ENCODE measurements around the gene PRLR. TPM values are rescaled to one million over a fixed set of nuclear protein-coding genes. Genes with fewer than 3 reads are reported as not detected.

PRLR gene
- total and polyA plus RNA-seq, 2 experiments from 2014 or later, result 0.31 to 2.2 TPM

GRCh38 chr5:35026280-35026840 lies 203.9 kb downstream of the PRLR start:
- ATAC-seq (no peak), DNase-seq (ENCODE audit: low spot score) (no peak)
- no peak overlapping the region for H3K27ac Mint-ChIP-seq
- H3K4me3 Mint-ChIP-seq, result no peak overlapping the region
- no peaks in the 10 kb centered on the region for H3K36me3 Mint-ChIP-seq (ENCODE audit: low read depth)
- Histone ChIP-seq H3K4me2 (no peak overlapping the region), H3K27me3 (ENCODE audit: insufficient read depth) (no peaks in the 10 kb centered on the region), H2AFZ (no peak overlapping the region), H3K79me2 (replicated peaks; ENCODE audit: insufficient read depth) (no peaks in the 10 kb centered on the region), H4K20me1 (replicated peaks; ENCODE audit: insufficient read depth) (no peaks in the 10 kb centered on the region), H3K36me3 (ENCODE audit: insufficient read depth) (no peaks in the 10 kb centered on the region), H3K4me3 (no peak overlapping the region), H3K4me1 (ENCODE audit: insufficient read depth) (no peaks in the 10 kb centered on the region), H3F3A (replicated peaks; ENCODE audit: low read depth) (no peaks in the 10 kb centered on the region), H3K9me2 (ENCODE audit: insufficient read depth) (no peaks in the 10 kb centered on the region; the same call in 1 of the 2 replicates), H3K27ac (ENCODE audit: low read depth) (no peak overlapping the region)
- no peak for TF ChIP-seq CREB1 (CRISPR knock-in tag; IDR thresholded peaks at IDR 0.05; ENCODE audit: low read depth)
- TF ChIP-seq ZNF462 (CRISPR knock-in tag; IDR thresholded peaks at IDR 0.05), result no peak
- no peak for TF ChIP-seq ETS1 (IDR thresholded peaks at IDR 0.05)
- TF ChIP-seq ZNF331 (CRISPR knock-in tag; IDR thresholded peaks at IDR 0.05; ENCODE audit: low read depth), result no peak
- TF ChIP-seq EZH2phosphoT487 (IDR thresholded peaks at IDR 0.05; ENCODE audit: unreplicated experiment), result no peak
- TF ChIP-seq EZH2 (IDR thresholded peaks at IDR 0.05; ENCODE audit: low read depth, unreplicated experiment), result no peak
- no peak for TF ChIP-seq NANOG (IDR thresholded peaks at IDR 0.05; ENCODE audit: borderline replicate concordance)
- TF ChIP-seq, protein P1, sequence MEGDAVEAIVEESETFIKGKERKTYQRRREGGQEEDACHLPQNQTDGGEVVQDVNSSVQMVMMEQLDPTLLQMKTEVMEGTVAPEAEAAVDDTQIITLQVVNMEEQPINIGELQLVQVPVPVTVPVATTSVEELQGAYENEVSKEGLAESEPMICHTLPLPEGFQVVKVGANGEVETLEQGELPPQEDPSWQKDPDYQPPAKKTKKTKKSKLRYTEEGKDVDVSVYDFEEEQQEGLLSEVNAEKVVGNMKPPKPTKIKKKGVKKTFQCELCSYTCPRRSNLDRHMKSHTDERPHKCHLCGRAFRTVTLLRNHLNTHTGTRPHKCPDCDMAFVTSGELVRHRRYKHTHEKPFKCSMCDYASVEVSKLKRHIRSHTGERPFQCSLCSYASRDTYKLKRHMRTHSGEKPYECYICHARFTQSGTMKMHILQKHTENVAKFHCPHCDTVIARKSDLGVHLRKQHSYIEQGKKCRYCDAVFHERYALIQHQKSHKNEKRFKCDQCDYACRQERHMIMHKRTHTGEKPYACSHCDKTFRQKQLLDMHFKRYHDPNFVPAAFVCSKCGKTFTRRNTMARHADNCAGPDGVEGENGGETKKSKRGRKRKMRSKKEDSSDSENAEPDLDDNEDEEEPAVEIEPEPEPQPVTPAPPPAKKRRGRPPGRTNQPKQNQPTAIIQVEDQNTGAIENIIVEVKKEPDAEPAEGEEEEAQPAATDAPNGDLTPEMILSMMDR (conservative IDR thresholded peaks at IDR 0.05; ENCODE audit: low read depth in 2 of 2), result no peak
- TF ChIP-seq, protein P2, sequence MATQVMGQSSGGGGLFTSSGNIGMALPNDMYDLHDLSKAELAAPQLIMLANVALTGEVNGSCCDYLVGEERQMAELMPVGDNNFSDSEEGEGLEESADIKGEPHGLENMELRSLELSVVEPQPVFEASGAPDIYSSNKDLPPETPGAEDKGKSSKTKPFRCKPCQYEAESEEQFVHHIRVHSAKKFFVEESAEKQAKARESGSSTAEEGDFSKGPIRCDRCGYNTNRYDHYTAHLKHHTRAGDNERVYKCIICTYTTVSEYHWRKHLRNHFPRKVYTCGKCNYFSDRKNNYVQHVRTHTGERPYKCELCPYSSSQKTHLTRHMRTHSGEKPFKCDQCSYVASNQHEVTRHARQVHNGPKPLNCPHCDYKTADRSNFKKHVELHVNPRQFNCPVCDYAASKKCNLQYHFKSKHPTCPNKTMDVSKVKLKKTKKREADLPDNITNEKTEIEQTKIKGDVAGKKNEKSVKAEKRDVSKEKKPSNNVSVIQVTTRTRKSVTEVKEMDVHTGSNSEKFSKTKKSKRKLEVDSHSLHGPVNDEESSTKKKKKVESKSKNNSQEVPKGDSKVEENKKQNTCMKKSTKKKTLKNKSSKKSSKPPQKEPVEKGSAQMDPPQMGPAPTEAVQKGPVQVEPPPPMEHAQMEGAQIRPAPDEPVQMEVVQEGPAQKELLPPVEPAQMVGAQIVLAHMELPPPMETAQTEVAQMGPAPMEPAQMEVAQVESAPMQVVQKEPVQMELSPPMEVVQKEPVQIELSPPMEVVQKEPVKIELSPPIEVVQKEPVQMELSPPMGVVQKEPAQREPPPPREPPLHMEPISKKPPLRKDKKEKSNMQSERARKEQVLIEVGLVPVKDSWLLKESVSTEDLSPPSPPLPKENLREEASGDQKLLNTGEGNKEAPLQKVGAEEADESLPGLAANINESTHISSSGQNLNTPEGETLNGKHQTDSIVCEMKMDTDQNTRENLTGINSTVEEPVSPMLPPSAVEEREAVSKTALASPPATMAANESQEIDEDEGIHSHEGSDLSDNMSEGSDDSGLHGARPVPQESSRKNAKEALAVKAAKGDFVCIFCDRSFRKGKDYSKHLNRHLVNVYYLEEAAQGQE (IDR thresholded peaks at IDR 0.05; ENCODE audit: unreplicated experiment), result no peak
- TF ChIP-seq POLR2AphosphoS5 (IDR thresholded peaks at IDR 0.05; ENCODE audit: low read depth), result no peak
- TF ChIP-seq ZNF114 (CRISPR knock-in tag; IDR thresholded peaks at IDR 0.05), result no peak
- TF ChIP-seq STAT1 (IDR thresholded peaks at IDR 0.05; ENCODE audit: unreplicated experiment), result no peak
- TF ChIP-seq JUNB (IDR thresholded peaks at IDR 0.05; ENCODE audit: unreplicated experiment), result no peak
- H3K4me1 Mint-ChIP-seq, result peaks cover 4% of the 10 kb centered on the region; the same call in 2 of the 3 replicates
- no peaks in the 10 kb centered on the region for H3K27me3 Mint-ChIP-seq (ENCODE audit: insufficient read depth, low read depth, poor library complexity)
- no peaks in the 10 kb centered on the region for H3K9me3 Mint-ChIP-seq
